Muscle of leg (tissue), 16 donors: ENCODE measurements around the gene NOC3L. TPM values are rescaled to one million over a fixed set of nuclear protein-coding genes. Genes with fewer than 3 reads are reported as not detected.

Experiments used
- DNase-seq: peaks from one replicate; pipeline ENCODE4 v3.0.0; 2013
- H3K27ac ChIP-seq: one replicate; pipeline ENCODE4 v1.5.1; 2013; ENCODE audit warnings: mild to moderate bottlenecking, low read length, control low read depth
- H3K27me3 ChIP-seq: one replicate; pipeline ENCODE4 v1.6.1; 2013; ENCODE audit warnings: low read length; ENCODE audit not compliant: control insufficient read depth, insufficient read depth
- H3K36me3 ChIP-seq: one replicate; pipeline ENCODE4 v1.6.1; 2013; ENCODE audit warnings: low read length; ENCODE audit not compliant: control insufficient read depth, insufficient read depth
- H3K4me1 ChIP-seq: one replicate; pipeline ENCODE4 v1.6.1; 2013; ENCODE audit warnings: low read length; ENCODE audit not compliant: control insufficient read depth, insufficient read depth
- H3K4me3 ChIP-seq: one replicate; pipeline ENCODE4 v1.5.1; 2013; ENCODE audit warnings: low read length, control low read depth
- H3K9me3 ChIP-seq: replicated peaks from 2 replicates; pipeline ENCODE4 v1.6.1; 2013; ENCODE audit warnings: low read depth, low read length; ENCODE audit not compliant: control insufficient read depth
- WGBS: methylation state at CpG from one replicate; pipeline ENCODE4 v1.1.5; 2013; ENCODE audit warnings: missing lambda C conversion rate; ENCODE audit not compliant: insufficient coverage; 5-methylcytosine and 5-hydroxymethylcytosine counted together
- long read RNA-seq, 11 donors: transcript quantifications; one replicate each; lab custom pipeline, GENCODE V29; 2026
- polyA plus RNA-seq, 8 donors: library from polyadenylated mRNA; unstranded; fragments of 120-200 nt; gene quantifications; one replicate each; pipeline versions ENCODE4 v1.2.1 to v1.2.3, GENCODE V29; 2013; ENCODE audit warnings: inconsistent platforms in 1 of 8, low replicate concordance in 1 of 8; ENCODE audit not compliant: insufficient read length in 8 of 8, insufficient read depth in 1 of 8
- total RNA-seq: library from RNA; stranded (reverse); fragments of 120-200 nt; gene quantifications from one replicate; pipeline ENCODE4 v1.2.4, GENCODE V29; 2013

The NOC3L gene, protein sequence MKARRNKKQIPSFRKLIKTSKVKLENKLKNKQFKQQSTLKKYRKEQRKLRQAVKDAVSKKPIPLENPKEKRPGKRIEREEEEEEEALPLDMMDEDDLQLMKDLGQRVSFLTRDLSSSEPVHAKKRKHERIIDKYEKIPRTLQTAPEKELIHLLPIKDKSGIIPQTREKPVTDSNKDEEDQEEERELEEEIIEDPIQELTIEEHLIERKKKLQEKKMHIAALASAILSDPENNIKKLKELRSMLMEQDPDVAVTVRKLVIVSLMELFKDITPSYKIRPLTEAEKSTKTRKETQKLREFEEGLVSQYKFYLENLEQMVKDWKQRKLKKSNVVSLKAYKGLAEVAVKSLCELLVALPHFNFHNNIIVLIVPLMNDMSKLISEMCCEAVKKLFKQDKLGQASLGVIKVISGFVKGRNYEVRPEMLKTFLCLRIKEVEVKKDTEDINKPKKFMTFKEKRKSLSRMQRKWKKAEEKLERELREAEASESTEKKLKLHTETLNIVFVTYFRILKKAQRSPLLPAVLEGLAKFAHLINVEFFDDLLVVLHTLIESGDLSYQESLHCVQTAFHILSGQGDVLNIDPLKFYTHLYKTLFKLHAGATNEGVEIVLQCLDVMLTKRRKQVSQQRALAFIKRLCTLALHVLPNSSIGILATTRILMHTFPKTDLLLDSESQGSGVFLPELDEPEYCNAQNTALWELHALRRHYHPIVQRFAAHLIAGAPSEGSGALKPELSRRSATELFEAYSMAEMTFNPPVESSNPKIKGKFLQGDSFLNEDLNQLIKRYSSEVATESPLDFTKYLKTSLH
- total RNA-seq = 20.6 TPM
- polyA plus RNA-seq = 10 to 100 TPM; 11.9 to 17.8 (median 14.1) TPM
- long read RNA-seq, donor 1, partial matches to known transcripts = 0 of 2 reads
- long read RNA-seq, donor 1, other reads (novel, unspliced or antisense) = 0 of 2 reads
- long read RNA-seq, donor 2 = 0 reads
- long read RNA-seq, donor 3, partial matches to known transcripts = 0 of 3 reads
- long read RNA-seq, donor 3, other reads (novel, unspliced or antisense) = 0 of 3 reads
- long read RNA-seq, donor 4, partial matches to known transcripts = 0 of 1 reads
- long read RNA-seq, donor 4, other reads (novel, unspliced or antisense) = 0 of 1 reads
- long read RNA-seq, donor 5, partial matches to known transcripts = 11 of 12 reads
- long read RNA-seq, donor 5, other reads (novel, unspliced or antisense) = 0 of 12 reads
- long read RNA-seq, donor 6, partial matches to known transcripts = 0 of 1 reads
- long read RNA-seq, donor 6, other reads (novel, unspliced or antisense) = 0 of 1 reads
- long read RNA-seq, donor 7, partial matches to known transcripts = 0 of 2 reads
- long read RNA-seq, donor 7, other reads (novel, unspliced or antisense) = 0 of 2 reads
- long read RNA-seq, donor 8 = 0 reads
- long read RNA-seq, donor 9, partial matches to known transcripts = 0 of 1 reads
- long read RNA-seq, donor 9, other reads (novel, unspliced or antisense) = 0 of 1 reads
- long read RNA-seq, donor 10 = 0 reads
- long read RNA-seq, donor 11, partial matches to known transcripts = 0 of 1 reads
- long read RNA-seq, donor 11, other reads (novel, unspliced or antisense) = 0 of 1 reads

GRCh38 chr10:94362360-94363250 lies at the start of gene NOC3L:
Gene NOC3L, minus strand, starts transcription at chr10:94362939. Its CDS starts 101 bp downstream, at chr10:94362838.
- Histone ChIP-seq H3K4me3 (peak within 1 kb of the TSS; percentile 86), H3K27me3 (peaks cover 4% of the 10 kb centered on the region), H3K4me1 (no peaks in the 10 kb centered on the region), H3K9me3 (no peaks in the 10 kb centered on the region), H3K27ac (peak within 1 kb of the TSS; percentile 88), H3K36me3 (peaks cover 5% of the 10 kb centered on the region)
- DNase-seq = peak; percentile 98
- WGBS = 0% methylated on average over 48 of the region's 55 CpGs

GRCh38 chr10:94412449-94412848 lies 49.7 kb upstream of the NOC3L start:
- no peaks in the 10 kb centered on the region for H3K4me1 ChIP-seq
- H3K36me3 ChIP-seq = no peaks in the 10 kb centered on the region
- H3K9me3 ChIP-seq = no peaks in the 10 kb centered on the region
- no peak overlapping the region for H3K4me3 ChIP-seq
- WGBS = no CpG with 5 or more reads among the region's 3 CpGs
- DNase-seq = peak; percentile 84
- H3K27me3 ChIP-seq = no peaks in the 10 kb centered on the region
- H3K27ac ChIP-seq = peak overlapping the region; percentile 31

DNA sequence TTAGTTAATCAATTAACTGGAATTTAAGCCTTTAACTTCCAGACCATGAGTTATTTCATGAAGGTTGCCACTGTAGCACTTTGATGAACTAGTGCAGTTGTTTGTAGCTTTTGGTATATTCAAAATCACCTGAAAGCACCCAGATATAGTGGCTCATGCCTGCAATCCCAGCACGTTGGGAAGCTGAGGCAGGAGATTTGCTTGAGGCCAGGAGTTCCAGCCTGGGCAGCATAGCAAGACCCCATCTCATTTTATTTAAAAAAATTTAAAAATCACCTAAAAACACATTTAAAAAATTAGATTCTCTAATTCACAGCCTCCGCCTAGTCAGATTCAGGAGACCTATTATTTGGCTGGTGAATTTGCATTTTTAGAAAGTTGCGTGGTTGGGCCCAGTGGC lies 48.6 kb upstream of the NOC3L start:
- Histone ChIP-seq H3K4me3 (no peak overlapping the region), H3K27ac (no peak overlapping the region), H3K27me3 (no peaks in the 10 kb centered on the region), H3K4me1 (no peaks in the 10 kb centered on the region), H3K9me3 (no peaks in the 10 kb centered on the region), H3K36me3 (no peaks in the 10 kb centered on the region)
- no peak for DNase-seq
- WGBS = 92% methylated on average over 3 of the region's 3 CpGs

GRCh38 chr10:94409021-94409657 lies 46.4 kb upstream of the NOC3L start:
- Histone ChIP-seq H3K4me3 (no peak overlapping the region), H3K9me3 (no peaks in the 10 kb centered on the region), H3K36me3 (no peaks in the 10 kb centered on the region), H3K27me3 (peaks cover 2% of the 10 kb centered on the region), H3K4me1 (peaks cover 4% of the 10 kb centered on the region), H3K27ac (no peak overlapping the region)
- DNase-seq = no peak
- WGBS = 20% methylated on average over 1 of the region's 7 CpGs

GRCh38 chr10:94407668-94408067 lies 44.9 kb upstream of the NOC3L start:
- WGBS = 88% methylated on average over 1 of the region's 3 CpGs

DNA sequence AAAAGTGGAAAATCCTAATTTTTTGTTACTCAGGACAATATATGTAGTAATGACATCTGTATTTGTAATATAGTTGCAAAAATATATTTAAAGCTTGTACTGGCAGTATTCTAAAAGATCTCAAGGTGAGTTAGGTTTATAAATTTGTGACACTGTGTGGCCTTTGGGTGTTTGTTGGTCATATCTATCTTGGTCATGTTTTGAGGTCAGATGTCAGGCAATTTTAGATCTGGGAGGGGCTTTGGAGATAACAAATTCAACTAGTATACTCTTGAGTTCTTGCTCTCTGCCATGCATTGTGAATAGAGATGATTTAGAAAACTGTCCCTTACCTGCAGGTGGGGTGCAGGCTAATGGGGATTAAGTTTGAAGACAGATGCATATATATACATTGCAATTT lies 42.7 kb upstream of the NOC3L start:
- no peaks in the 10 kb centered on the region for H3K9me3 ChIP-seq
- no peaks in the 10 kb centered on the region for H3K36me3 ChIP-seq
- H3K4me1 ChIP-seq = peaks cover 4% of the 10 kb centered on the region
- peaks cover 2% of the 10 kb centered on the region for H3K27me3 ChIP-seq
- H3K4me3 ChIP-seq = no peak overlapping the region
- DNase-seq = no peak
- no peak overlapping the region for H3K27ac ChIP-seq

More at GRCh38 chr10:94407668-94408067, 44.9 kb upstream of the NOC3L start:
- Histone ChIP-seq H3K27ac (no peak overlapping the region), H3K4me3 (no peak overlapping the region), H3K36me3 (no peaks in the 10 kb centered on the region), H3K4me1 (peaks cover 4% of the 10 kb centered on the region), H3K27me3 (peaks cover 2% of the 10 kb centered on the region), H3K9me3 (no peaks in the 10 kb centered on the region)
- no peak for DNase-seq

GRCh38 chr10:94403380-94404213 lies 40.9 kb upstream of the NOC3L start:
- H3K9me3 ChIP-seq = no peaks in the 10 kb centered on the region
- peak overlapping the region; percentile 97 for H3K4me3 ChIP-seq
- peaks cover 2% of the 10 kb centered on the region for H3K27me3 ChIP-seq
- no peaks in the 10 kb centered on the region for H3K36me3 ChIP-seq
- WGBS = under 1% methylated on average over 47 of the region's 51 CpGs
- H3K4me1 ChIP-seq = peaks cover 4% of the 10 kb centered on the region
- DNase-seq = peak; percentile 87
- peak overlapping the region; percentile 97 for H3K27ac ChIP-seq

GRCh38 chr10:94402843-94403379 lies 40.2 kb upstream of the NOC3L start:
- no peaks in the 10 kb centered on the region for H3K36me3 ChIP-seq
- DNase-seq = peak; percentile 49
- WGBS = under 1% methylated on average over 77 of the region's 77 CpGs
- H3K9me3 ChIP-seq = no peaks in the 10 kb centered on the region
- peaks cover 4% of the 10 kb centered on the region for H3K4me1 ChIP-seq
- peak overlapping the region; percentile 97 for H3K27ac ChIP-seq
- peak overlapping the region; percentile 97 for H3K4me3 ChIP-seq
- H3K27me3 ChIP-seq = peaks cover 4% of the 10 kb centered on the region
